Keratinocyte (primary cell): Measurements from ENCODE around the gene OR10P1. TPM values are rescaled to one million over a fixed set of nuclear protein-coding genes. Genes with fewer than 3 reads are reported as not detected.

Experiments used
- DNase-seq: peaks from one replicate; pipeline ENCODE4 v3.0.0-alpha.2; 2011; ENCODE audit warnings: low read depth, missing footprints, low spot score
- FAIRE-seq: peaks from 2 replicates; lab custom pipeline; 2011; peaks lifted over from hg19 to GRCh38; lab: Jason Lieb, UNC
- H2AFZ ChIP-seq: 2 replicates; pipeline ENCODE4 v1.6.0; 2012; ENCODE audit warnings: low read length, control low read depth, inconsistent platforms; ENCODE audit not compliant: control insufficient read depth
- H3K27ac ChIP-seq: 2 replicates; pipeline ENCODE4 v1.5.1; 2011; ENCODE audit warnings: low read length; ENCODE audit not compliant: control insufficient read depth, insufficient read depth
- H3K27me3 ChIP-seq: 3 replicates; pipeline ENCODE4 v1.6.0; 2011; ENCODE audit warnings: low read length; ENCODE audit not compliant: control insufficient read depth, insufficient read depth; ENCODE audit errors: extremely low read depth
- H3K36me3 ChIP-seq, 2 experiments: 2 replicates in 1 of 2; 3 replicates in 1 of 2; pipeline ENCODE4 v1.5.1; 2011; ENCODE audit warnings: low read length in 2 of 2, mild to moderate bottlenecking in 1 of 2; ENCODE audit not compliant: control insufficient read depth in 2 of 2, insufficient read depth in 2 of 2; ENCODE audit errors: extremely low read depth in 1 of 2
- H3K4me1 ChIP-seq: 3 replicates; pipeline ENCODE4 v1.5.1; 2011; ENCODE audit warnings: low read length; ENCODE audit not compliant: control insufficient read depth, insufficient read depth; ENCODE audit errors: extremely low read depth
- H3K4me2 ChIP-seq: 3 replicates; pipeline ENCODE4 v1.6.0; 2011; ENCODE audit warnings: low read depth, low read length; ENCODE audit not compliant: control insufficient read depth, insufficient read depth; ENCODE audit errors: extremely low read depth
- H3K4me3 ChIP-seq, 3 experiments: fragments of 200-600 bp in 1 of 3; sonication (generic) in 1 of 3; 2 replicates in 2 of 3; 3 replicates in 1 of 3; pipeline ENCODE4 v1.5.1; 2011 to 2016; ENCODE audit warnings: low read length in 3 of 3, mild to moderate bottlenecking in 3 of 3, control low read depth in 2 of 3, inconsistent platforms in 1 of 3, low read depth in 1 of 3, mixed read lengths in 1 of 3, mixed run types in 1 of 3, moderate library complexity in 1 of 3; ENCODE audit not compliant: control insufficient read depth in 2 of 3, insufficient read depth in 2 of 3; ENCODE audit errors: extremely low read depth in 1 of 3
- H3K79me2 ChIP-seq: 2 replicates; pipeline ENCODE4 v1.6.0; 2012; ENCODE audit warnings: low read length; ENCODE audit not compliant: control insufficient read depth, insufficient read depth
- H3K9ac ChIP-seq: 3 replicates; pipeline ENCODE4 v1.6.0; 2011; ENCODE audit warnings: low read length; ENCODE audit not compliant: control insufficient read depth, insufficient read depth; ENCODE audit errors: extremely low read depth
- H3K9me1 ChIP-seq: 3 replicates; pipeline ENCODE4 v1.6.0; 2011; ENCODE audit warnings: low read length; ENCODE audit not compliant: control insufficient read depth, insufficient read depth; ENCODE audit errors: extremely low read depth
- H3K9me3 ChIP-seq: 2 replicates; pipeline ENCODE4 v1.5.1; 2012; ENCODE audit warnings: low read depth, low read length; ENCODE audit not compliant: control insufficient read depth
- H4K20me1 ChIP-seq: 3 replicates; pipeline ENCODE4 v1.6.0; 2011; ENCODE audit warnings: low read length; ENCODE audit not compliant: control insufficient read depth, insufficient read depth; ENCODE audit errors: extremely low read depth
- EZH2 ChIP-seq: IDR thresholded peaks from one replicate; pipeline ENCODE4 v1.6.1; 2012; ENCODE audit warnings: inconsistent platforms, mild to moderate bottlenecking, low read length, moderate library complexity
- dilution Hi-C: fragments of 300-500 bp; cut with MboI; formaldehyde crosslinking; loops from one replicate; pipeline ENCODE4 v1.7.0; 2020; ENCODE audit warnings: low sequenced_read_pairs; ENCODE audit not compliant: extremely low pct_ligation_motif_present
- polyA plus RNA-seq, 5 experiments: library from polyadenylated mRNA; depleted of rRNA in 3 of 5; stranded (reverse) in 3 of 5; stranded (forward) in 1 of 5; unstranded in 1 of 5; fragments of >200 nt; gene quantifications; 1 replicate in 1 of 5; 2 replicates in 3 of 5; 3 replicates in 1 of 5; pipeline versions ENCODE4 v1.2.1 to v1.2.3, GENCODE V29; 2011 to 2012; ENCODE audit warnings: missing spikeins in 2 of 5, low read depth in 1 of 5, low replicate concordance in 1 of 5
- TF ChIP-seq, protein P1 (sequence below), 3 experiments: IDR thresholded peaks in 1 of 3; conservative IDR thresholded peaks in 1 of 3; optimal IDR thresholded peaks in 1 of 3; 2 replicates in 2 of 3; 3 replicates in 1 of 3; pipeline versions ENCODE3 to v1.5.1; 2011; ENCODE audit warnings: low read length in 3 of 3, mild to moderate bottlenecking in 3 of 3, moderate library complexity in 2 of 3, control low read depth in 1 of 3, inconsistent platforms in 1 of 3; ENCODE audit not compliant: insufficient read depth in 2 of 3; ENCODE audit errors: extremely low read depth in 1 of 3

The OR10P1 gene
- polyA plus RNA-seq, 1 donor (not counting 4 experiments of a cell fraction or from before 2014, with no cell fraction given), result not detected

GRCh38 chr12:55671746-55672145, 35.1 kb downstream of the OR10P1 start:
- Histone ChIP-seq H3K4me3 (no peak overlapping the region), H3K36me3 (no peaks in the 10 kb centered on the region), H3K4me1 (no peaks in the 10 kb centered on the region), H3K9me1 (no peaks in the 10 kb centered on the region), H3K79me2 (no peaks in the 10 kb centered on the region), H3K9me3 (no peaks in the 10 kb centered on the region), H3K27me3 (peaks cover 4% of the 10 kb centered on the region), H3K9ac (no peak overlapping the region), H3K4me2 (no peak overlapping the region), H4K20me1 (no peaks in the 10 kb centered on the region), H2AFZ (no peak overlapping the region), H3K27ac (no peak overlapping the region)
- dilution Hi-C loops, result no loop called here
- no peak for TF ChIP-seq EZH2
- TF ChIP-seq, protein P1, sequence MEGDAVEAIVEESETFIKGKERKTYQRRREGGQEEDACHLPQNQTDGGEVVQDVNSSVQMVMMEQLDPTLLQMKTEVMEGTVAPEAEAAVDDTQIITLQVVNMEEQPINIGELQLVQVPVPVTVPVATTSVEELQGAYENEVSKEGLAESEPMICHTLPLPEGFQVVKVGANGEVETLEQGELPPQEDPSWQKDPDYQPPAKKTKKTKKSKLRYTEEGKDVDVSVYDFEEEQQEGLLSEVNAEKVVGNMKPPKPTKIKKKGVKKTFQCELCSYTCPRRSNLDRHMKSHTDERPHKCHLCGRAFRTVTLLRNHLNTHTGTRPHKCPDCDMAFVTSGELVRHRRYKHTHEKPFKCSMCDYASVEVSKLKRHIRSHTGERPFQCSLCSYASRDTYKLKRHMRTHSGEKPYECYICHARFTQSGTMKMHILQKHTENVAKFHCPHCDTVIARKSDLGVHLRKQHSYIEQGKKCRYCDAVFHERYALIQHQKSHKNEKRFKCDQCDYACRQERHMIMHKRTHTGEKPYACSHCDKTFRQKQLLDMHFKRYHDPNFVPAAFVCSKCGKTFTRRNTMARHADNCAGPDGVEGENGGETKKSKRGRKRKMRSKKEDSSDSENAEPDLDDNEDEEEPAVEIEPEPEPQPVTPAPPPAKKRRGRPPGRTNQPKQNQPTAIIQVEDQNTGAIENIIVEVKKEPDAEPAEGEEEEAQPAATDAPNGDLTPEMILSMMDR (optimal IDR thresholded peaks at IDR 0.05 in 1 of 3, IDR thresholded peaks at IDR 0.05 in 1 of 3, conservative IDR thresholded peaks at IDR 0.05 in 1 of 3; ENCODE audit: extremely low read depth in 1 of 3, insufficient read depth in 2 of 3, low read length in 3 of 3), result no peak
- no peak for FAIRE-seq
- DNase-seq, result no peak

DNA sequence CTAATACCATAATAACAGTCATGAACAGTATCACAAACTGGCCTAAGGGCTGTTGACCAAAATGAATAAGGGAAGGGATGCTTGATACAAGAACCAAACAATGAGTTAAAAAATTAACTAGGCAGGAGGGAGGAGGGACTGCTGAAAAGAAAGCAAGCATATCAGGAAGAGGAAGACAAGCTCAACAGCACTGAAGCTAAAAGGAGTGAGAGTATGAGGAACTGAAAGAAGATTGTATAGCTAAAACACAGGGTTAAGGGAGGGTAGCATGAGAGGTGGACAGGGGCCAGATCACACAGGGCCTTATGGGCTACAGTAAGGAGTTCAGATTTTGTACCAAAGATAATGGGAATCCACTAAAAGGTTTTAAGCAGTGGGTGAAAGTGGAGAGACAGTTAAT, 36.9 kb downstream of the OR10P1 start:
- Histone ChIP-seq H3K9ac (no peak overlapping the region), H3K4me1 (no peaks in the 10 kb centered on the region), H3K36me3 (no peaks in the 10 kb centered on the region), H2AFZ (no peak overlapping the region), H3K27me3 (peaks cover 4% of the 10 kb centered on the region), H3K9me1 (no peaks in the 10 kb centered on the region), H4K20me1 (no peaks in the 10 kb centered on the region), H3K27ac (no peak overlapping the region), H3K9me3 (no peaks in the 10 kb centered on the region), H3K79me2 (no peaks in the 10 kb centered on the region), H3K4me2 (no peak overlapping the region), H3K4me3 (no peak overlapping the region)
- TF ChIP-seq, protein P1 (optimal IDR thresholded peaks at IDR 0.05 in 1 of 3, IDR thresholded peaks at IDR 0.05 in 1 of 3, conservative IDR thresholded peaks at IDR 0.05 in 1 of 3; ENCODE audit: extremely low read depth in 1 of 3, insufficient read depth in 2 of 3, low read length in 3 of 3), result no peak
- TF ChIP-seq EZH2, result no peak
- dilution Hi-C loops, result no loop called here
- no peak for FAIRE-seq
- no peak for DNase-seq
